ENCODE results near the gene EPS15.

- TF ChIP-seq CTCF (IDR thresholded peaks at IDR 0.05) (no peak), REST (IDR thresholded peaks at IDR 0.05; ENCODE audit: insufficient read depth in 1 of 2, low read depth in 2 of 2, low read length in 1 of 2) (no peak), SIN3A (IDR thresholded peaks at IDR 0.05; ENCODE audit: borderline replicate concordance, insufficient read depth, low read depth, low read length) (no peak), POLR2AphosphoS5 (IDR thresholded peaks at IDR 0.05; ENCODE audit: low read depth, low read length) (no peak), TCF7L2 (IDR thresholded peaks at IDR 0.05; ENCODE audit: low read depth, low read length) (no peak)
Observed at GRCh38 chr1:51482881-51483280, 36.2 kb downstream of the EPS15 start.

Data from Panc1 (cell line).